ENCODE data around the gene NSUN4.

DNA sequence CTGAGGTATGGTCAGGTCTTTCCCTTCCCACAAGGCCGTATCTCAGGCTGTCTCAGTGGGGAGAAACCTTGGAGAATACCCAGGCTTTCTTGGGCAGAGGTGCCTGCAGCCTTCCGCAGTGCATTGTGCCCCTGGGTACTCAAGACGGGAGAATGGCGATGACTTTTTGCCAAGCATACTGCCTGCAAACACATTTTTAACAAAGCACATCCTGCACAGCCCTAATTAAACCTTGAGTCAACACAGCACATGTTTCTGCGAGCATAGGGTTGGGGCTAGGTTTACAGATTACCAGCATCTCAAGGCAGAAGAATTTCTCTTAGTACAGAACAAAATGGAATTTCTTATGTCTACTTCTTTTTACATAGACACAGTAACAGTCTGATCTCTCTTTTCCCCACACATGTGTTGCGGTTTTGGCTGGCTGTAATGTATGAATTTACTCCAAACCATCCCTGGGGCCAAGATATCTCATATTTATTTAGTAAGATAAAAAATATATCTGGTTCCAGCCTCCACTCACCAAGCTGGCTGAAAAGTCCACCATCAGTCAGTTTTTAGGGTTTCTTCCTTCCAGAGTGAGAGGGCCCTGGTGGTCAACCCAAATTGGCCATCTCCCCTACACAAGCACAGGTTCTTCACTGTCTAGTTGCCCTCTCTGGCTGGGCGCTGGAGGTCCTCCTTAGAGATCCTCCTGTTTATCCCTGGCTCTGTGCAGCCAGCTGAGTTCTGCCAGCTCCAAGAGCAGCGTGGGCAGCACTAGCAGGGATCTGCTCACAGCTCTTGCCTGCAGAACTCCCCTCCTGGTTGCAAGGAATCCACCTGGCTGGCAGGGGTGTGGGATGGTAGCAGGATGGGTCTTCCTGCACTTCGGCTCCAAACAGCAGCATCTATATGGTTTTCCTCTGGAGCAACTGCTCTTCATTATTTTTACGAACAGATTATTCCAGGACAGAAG lies 56.1 kb downstream of the NSUN4 start:
- TF ChIP-seq, protein P1, sequence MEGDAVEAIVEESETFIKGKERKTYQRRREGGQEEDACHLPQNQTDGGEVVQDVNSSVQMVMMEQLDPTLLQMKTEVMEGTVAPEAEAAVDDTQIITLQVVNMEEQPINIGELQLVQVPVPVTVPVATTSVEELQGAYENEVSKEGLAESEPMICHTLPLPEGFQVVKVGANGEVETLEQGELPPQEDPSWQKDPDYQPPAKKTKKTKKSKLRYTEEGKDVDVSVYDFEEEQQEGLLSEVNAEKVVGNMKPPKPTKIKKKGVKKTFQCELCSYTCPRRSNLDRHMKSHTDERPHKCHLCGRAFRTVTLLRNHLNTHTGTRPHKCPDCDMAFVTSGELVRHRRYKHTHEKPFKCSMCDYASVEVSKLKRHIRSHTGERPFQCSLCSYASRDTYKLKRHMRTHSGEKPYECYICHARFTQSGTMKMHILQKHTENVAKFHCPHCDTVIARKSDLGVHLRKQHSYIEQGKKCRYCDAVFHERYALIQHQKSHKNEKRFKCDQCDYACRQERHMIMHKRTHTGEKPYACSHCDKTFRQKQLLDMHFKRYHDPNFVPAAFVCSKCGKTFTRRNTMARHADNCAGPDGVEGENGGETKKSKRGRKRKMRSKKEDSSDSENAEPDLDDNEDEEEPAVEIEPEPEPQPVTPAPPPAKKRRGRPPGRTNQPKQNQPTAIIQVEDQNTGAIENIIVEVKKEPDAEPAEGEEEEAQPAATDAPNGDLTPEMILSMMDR (conservative IDR thresholded peaks at IDR 0.05; ENCODE audit: low read depth, low read length), result no peak
- TF ChIP-seq EZH2 (IDR thresholded peaks at IDR 0.05; ENCODE audit: borderline replicate concordance, low read depth, low read length, poor library complexity, severe bottlenecking), result no peak

Data from A673 (cell line).